Calu3 (cell line): ENCODE measurements around the gene KIF21B. TPM values are rescaled to one million over a fixed set of nuclear protein-coding genes. Genes with fewer than 3 reads are reported as not detected.
A peak's percentile ranks its signal among the peaks of the same experiment; 100 is the strongest.
"Not testable (repeated sequence)": the region's sequence is repeated elsewhere in the genome, so short reads cannot be mapped to it uniquely, and the experiment has no call there.

Experiments used
- BruUV-seq: library from RNA; stranded (reverse); fragments of 400-500 nt; replicated peaks from 2 replicates; lab custom pipeline; 2021; lab: Mats Ljungman, UMichigan
- CTCF ChIA-PET: fragments of 300-600 bp; sonication (Branson Sonifier 250); formaldehyde crosslinking; loops from one replicate; lab custom pipeline; 2022; ENCODE audit warnings: antibody characterized with exemption; lab: Charles Lee
- DNase-seq: peaks from one replicate; pipeline ENCODE4 v3.0.0; 2022
- H3K27ac Mint-ChIP-seq: one replicate; pipeline ENCODE4 v1.8.0; 2022; ENCODE audit warnings: mixed read lengths; ENCODE audit not compliant: unreplicated experiment
- H3K27me3 Mint-ChIP-seq: one replicate; pipeline ENCODE4 v1.8.0; 2022; ENCODE audit warnings: mixed read lengths; ENCODE audit not compliant: unreplicated experiment
- H3K36me3 Mint-ChIP-seq: one replicate; pipeline ENCODE4 v1.8.0; 2022; ENCODE audit warnings: mild to moderate bottlenecking, moderate library complexity, mixed read lengths; ENCODE audit not compliant: insufficient read depth, unreplicated experiment
- H3K4me1 Mint-ChIP-seq: one replicate; pipeline ENCODE4 v1.8.0; 2022; ENCODE audit warnings: mild to moderate bottlenecking, low read depth, mixed read lengths; ENCODE audit not compliant: unreplicated experiment
- H3K4me3 Mint-ChIP-seq: one replicate; pipeline ENCODE4 v1.8.0; 2022; ENCODE audit warnings: mild to moderate bottlenecking, low read depth, moderate library complexity, mixed read lengths; ENCODE audit not compliant: unreplicated experiment
- H3K9me3 Mint-ChIP-seq: one replicate; pipeline ENCODE4 v1.8.0; 2022; ENCODE audit warnings: low read depth, mixed read lengths; ENCODE audit not compliant: unreplicated experiment
- intact Hi-C: fragments of 100-400 bp; cut with micrococcal nuclease; formaldehyde crosslinking; loops from one replicate; pipeline ENCODE4 v1.10.0; 2022; ENCODE audit not compliant: unreplicated experiment
- total RNA-seq: library from RNA; stranded (reverse); gene quantifications from 2 replicates; pipeline ENCODE4 v1.2.3, GENCODE V29; 2022
- TF ChIP-seq, protein P1 (sequence below): fragments of 200-600 bp; IDR thresholded peaks from one replicate; pipeline ENCODE4 v1.8.0; 2022; ENCODE audit warnings: antibody characterized with exemption; ENCODE audit not compliant: unreplicated experiment

KIF21B gene
- total RNA-seq, 1 experiment from 2014 or later, result 6.7 TPM

DNA sequence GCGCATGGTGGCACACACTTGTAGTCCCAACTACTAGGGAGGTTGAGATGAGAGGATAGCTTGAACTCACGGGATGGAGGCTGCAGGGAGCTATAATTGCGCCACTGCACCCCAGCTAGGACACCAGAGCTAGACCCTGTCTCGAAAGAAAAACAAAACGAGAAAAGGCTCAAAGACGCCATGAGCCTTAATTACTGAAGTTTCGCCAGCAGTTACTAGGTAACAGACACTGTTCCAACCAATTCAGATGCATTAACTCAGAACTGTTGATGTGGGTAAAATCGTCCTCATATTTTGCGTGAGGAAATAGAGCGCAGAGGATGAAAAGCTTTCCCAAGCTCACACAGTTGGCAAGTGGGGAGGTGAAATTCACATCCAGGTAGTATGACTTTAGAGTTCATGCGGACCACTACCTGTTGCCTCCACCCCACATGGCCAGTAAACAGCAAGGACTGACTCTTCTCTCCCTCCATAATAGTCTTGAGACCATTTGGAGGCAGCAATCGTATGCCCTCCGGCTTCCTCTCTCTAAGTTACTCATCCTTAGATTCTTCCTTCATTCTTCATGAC is 88.8 kb downstream of the KIF21B start:
- Mint-ChIP-seq H3K4me3 (no peak overlapping the region), H3K4me1 (no peaks in the 10 kb centered on the region), H3K9me3 (peaks cover 5% of the 10 kb centered on the region), H3K27me3 (no peaks in the 10 kb centered on the region), H3K27ac (no peak overlapping the region), H3K36me3 (peaks cover 23% of the 10 kb centered on the region)
- intact Hi-C loops, result no loop called here
- TF ChIP-seq, protein P1, sequence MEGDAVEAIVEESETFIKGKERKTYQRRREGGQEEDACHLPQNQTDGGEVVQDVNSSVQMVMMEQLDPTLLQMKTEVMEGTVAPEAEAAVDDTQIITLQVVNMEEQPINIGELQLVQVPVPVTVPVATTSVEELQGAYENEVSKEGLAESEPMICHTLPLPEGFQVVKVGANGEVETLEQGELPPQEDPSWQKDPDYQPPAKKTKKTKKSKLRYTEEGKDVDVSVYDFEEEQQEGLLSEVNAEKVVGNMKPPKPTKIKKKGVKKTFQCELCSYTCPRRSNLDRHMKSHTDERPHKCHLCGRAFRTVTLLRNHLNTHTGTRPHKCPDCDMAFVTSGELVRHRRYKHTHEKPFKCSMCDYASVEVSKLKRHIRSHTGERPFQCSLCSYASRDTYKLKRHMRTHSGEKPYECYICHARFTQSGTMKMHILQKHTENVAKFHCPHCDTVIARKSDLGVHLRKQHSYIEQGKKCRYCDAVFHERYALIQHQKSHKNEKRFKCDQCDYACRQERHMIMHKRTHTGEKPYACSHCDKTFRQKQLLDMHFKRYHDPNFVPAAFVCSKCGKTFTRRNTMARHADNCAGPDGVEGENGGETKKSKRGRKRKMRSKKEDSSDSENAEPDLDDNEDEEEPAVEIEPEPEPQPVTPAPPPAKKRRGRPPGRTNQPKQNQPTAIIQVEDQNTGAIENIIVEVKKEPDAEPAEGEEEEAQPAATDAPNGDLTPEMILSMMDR, result no peak
- TSS peak; percentile 8 for BruUV-seq
- no peak for DNase-seq
- CTCF ChIA-PET, result no interaction called here

- intact Hi-C loops, result no loop called here
- TF ChIP-seq, protein P1, result no peak
- CTCF ChIA-PET, result interaction anchor here (0.6 kb wide), 1 partner anchor 835 kb away, joined by 4 read pairs; no protein-coding TSS in a partner anchor
- peaks cover 18% of the 10 kb centered on the region for H3K36me3 Mint-ChIP-seq
- H3K4me1 Mint-ChIP-seq, result no peaks in the 10 kb centered on the region
- no peak overlapping the region for H3K27ac Mint-ChIP-seq
- H3K9me3 Mint-ChIP-seq, result peaks cover 5% of the 10 kb centered on the region
- BruUV-seq, result no TSS peak
- no peak overlapping the region for H3K4me3 Mint-ChIP-seq
- DNase-seq, result no peak
- no peaks in the 10 kb centered on the region for H3K27me3 Mint-ChIP-seq
Observed at GRCh38 chr1:200931776-200932175, 91.7 kb downstream of the KIF21B start.

GRCh38 chr1:200930285-200930684 is 93.2 kb downstream of the KIF21B start:
- H3K4me3 Mint-ChIP-seq, intact Hi-C loops, BruUV-seq, H3K27me3 Mint-ChIP-seq, H3K9me3 Mint-ChIP-seq, DNase-seq, H3K27ac Mint-ChIP-seq, H3K4me1 Mint-ChIP-seq: not testable (repeated sequence)
- CTCF ChIA-PET, result interaction anchor here (0.6 kb wide), 1 partner anchor 9 kb away, joined by 4 read pairs; no protein-coding TSS in a partner anchor
- H3K36me3 Mint-ChIP-seq, result peaks cover 13% of the 10 kb centered on the region

- no peak overlapping the region for H3K27ac Mint-ChIP-seq
- no peak overlapping the region for H3K4me3 Mint-ChIP-seq
- peaks cover 12% of the 10 kb centered on the region for H3K36me3 Mint-ChIP-seq
- no peak for DNase-seq
- no peaks in the 10 kb centered on the region for H3K27me3 Mint-ChIP-seq
- BruUV-seq, result no TSS peak
- CTCF ChIA-PET, result interaction anchor here (0.6 kb wide), 1 partner anchor 9 kb away, joined by 4 read pairs; no protein-coding TSS in a partner anchor
- H3K9me3 Mint-ChIP-seq, result peaks cover 5% of the 10 kb centered on the region
- intact Hi-C loops, result no loop called here
- no peaks in the 10 kb centered on the region for H3K4me1 Mint-ChIP-seq
- TF ChIP-seq, protein P1, result no peak
Observed at GRCh38 chr1:200929530-200930278, 93.8 kb downstream of the KIF21B start.

GRCh38 chr1:200925831-200926230 is 97.7 kb downstream of the KIF21B start:
- CTCF ChIA-PET, result no interaction called here
- intact Hi-C loops, result no loop called here
- H3K36me3 Mint-ChIP-seq, result peaks cover 21% of the 10 kb centered on the region
- no peak overlapping the region for H3K4me3 Mint-ChIP-seq
- H3K27ac Mint-ChIP-seq, result no peak overlapping the region
- H3K27me3 Mint-ChIP-seq, result no peaks in the 10 kb centered on the region
- TF ChIP-seq, protein P1, result no peak
- peaks cover under 1% of the 10 kb centered on the region for H3K9me3 Mint-ChIP-seq
- no TSS peak for BruUV-seq
- no peak for DNase-seq
- no peaks in the 10 kb centered on the region for H3K4me1 Mint-ChIP-seq
